Ascending aorta (tissue), 2 donors: ENCODE measurements around the gene FAM83C. TPM values are rescaled to one million over a fixed set of nuclear protein-coding genes. Genes with fewer than 3 reads are reported as not detected.

Source experiments
- DNase-seq, 2 donors: peaks; one replicate each; pipeline ENCODE4 v3.0.0-alpha.2; 2019; ENCODE audit warnings: low spot score in 2 of 2
- H3K27ac ChIP-seq, 2 donors: fragments of 200-600 bp; sonication (generic); one replicate each; pipeline ENCODE4 v1.5.1; 2016 to 2017; ENCODE audit warnings: mild to moderate bottlenecking in 1 of 2
- H3K27me3 ChIP-seq: fragments of 200-600 bp; sonication (generic); one replicate; pipeline ENCODE4 v1.5.1; 2017
- H3K36me3 ChIP-seq, 2 donors: fragments of 200-600 bp; sonication (generic); one replicate each; pipeline ENCODE4 v1.5.1; 2016
- H3K4me1 ChIP-seq, 2 donors: fragments of 200-600 bp; sonication (generic); one replicate each; pipeline ENCODE4 v1.5.1; 2016 to 2017; ENCODE audit warnings: mild to moderate bottlenecking in 1 of 2
- H3K4me3 ChIP-seq, 2 donors: fragments of 200-600 bp; sonication (generic); one replicate each; pipeline ENCODE4 v1.5.1; 2016 to 2017; ENCODE audit warnings: mild to moderate bottlenecking in 1 of 2
- H3K9me3 ChIP-seq, 2 donors: fragments of 200-600 bp; sonication (generic); one replicate each; pipeline ENCODE4 v1.5.1; 2016
- CTCF ChIP-seq, 3 experiments: fragments of 200-600 bp in 2 of 3; fragments of 450-650 bp in 1 of 3; sonication (generic) in 2 of 3; IDR thresholded peaks; one replicate each; pipeline ENCODE4 v1.5.1; 2016 to 2019; ENCODE audit warnings: antibody characterized with exemption in 3 of 3, mild to moderate bottlenecking in 1 of 3, moderate library complexity in 1 of 3
- intact Hi-C: fragments of 100-400 bp; cut with DNase I; formaldehyde crosslinking; loops from one replicate; pipeline ENCODE4 v1.15.1; 2023
- total RNA-seq: library from RNA; depleted of rRNA; stranded (reverse); fragments of >200 nt; gene quantifications from one replicate; pipeline ENCODE4 v1.1.0, GENCODE V29; 2016

The FAM83C gene
- total RNA-seq, 1 donor from 2014 or later = not detected

GRCh38 chr20:35295058-35295457 lies 2.8 kb upstream of the FAM83C start:
- no peak overlapping the region for H3K4me3 ChIP-seq
- no peak for TF ChIP-seq CTCF (IDR thresholded peaks at IDR 0.05)
- intact Hi-C loops = no loop called here
- no peaks in the 10 kb centered on the region for H3K9me3 ChIP-seq
- no peak for DNase-seq
- H3K36me3 ChIP-seq = no peaks in the 10 kb centered on the region
- H3K27ac ChIP-seq = no peak overlapping the region
- no peaks in the 10 kb centered on the region for H3K27me3 ChIP-seq
- no peaks in the 10 kb centered on the region for H3K4me1 ChIP-seq

DNA sequence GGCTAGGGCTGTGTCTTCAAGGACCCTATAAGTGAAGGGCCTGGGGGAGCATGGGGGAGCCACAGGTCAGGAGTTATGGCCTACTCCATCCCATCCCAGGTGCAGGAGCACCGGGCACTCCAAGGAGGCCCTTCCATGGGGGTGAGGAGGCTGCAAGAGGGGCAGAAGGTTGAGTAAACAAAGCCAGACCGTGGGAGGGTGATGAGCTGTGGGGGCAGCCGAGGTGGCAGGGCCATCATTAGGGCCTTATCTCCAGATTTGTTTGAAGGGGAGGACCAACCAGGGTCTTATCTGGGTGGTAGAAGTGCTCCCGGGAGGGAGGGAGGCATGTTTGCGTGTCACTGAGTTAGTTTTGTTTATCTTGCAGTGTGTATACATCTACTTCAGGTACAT lies 2.1 kb upstream of the FAM83C start:
- intact Hi-C loops = no loop called here
- H3K4me1 ChIP-seq = no peaks in the 10 kb centered on the region
- no peaks in the 10 kb centered on the region for H3K36me3 ChIP-seq
- H3K4me3 ChIP-seq = no peak overlapping the region
- DNase-seq = peak in 1 of 2 donors; percentile 45
- no peak overlapping the region for H3K27ac ChIP-seq
- TF ChIP-seq CTCF (IDR thresholded peaks at IDR 0.05) = no peak
- H3K27me3 ChIP-seq = no peaks in the 10 kb centered on the region
- no peaks in the 10 kb centered on the region for H3K9me3 ChIP-seq

- no peak for TF ChIP-seq CTCF (IDR thresholded peaks at IDR 0.05)
- Histone ChIP-seq H3K27ac (no peak overlapping the region), H3K27me3 (no peaks in the 10 kb centered on the region), H3K9me3 (no peaks in the 10 kb centered on the region), H3K36me3 (no peaks in the 10 kb centered on the region), H3K4me3 (no peak overlapping the region), H3K4me1 (no peaks in the 10 kb centered on the region)
- DNase-seq = peak in 1 of 2 donors; percentile 34
- intact Hi-C loops = no loop called here
These were observed 1.4 kb upstream of the FAM83C start for GRCh38 chr20:35293303-35294292.

- DNase-seq = no peak
- Histone ChIP-seq H3K27me3 (no peaks in the 10 kb centered on the region), H3K4me1 (no peaks in the 10 kb centered on the region), H3K36me3 (no peaks in the 10 kb centered on the region), H3K27ac (no peak overlapping the region), H3K4me3 (no peak overlapping the region), H3K9me3 (no peaks in the 10 kb centered on the region)
- intact Hi-C loops = no loop called here
- TF ChIP-seq CTCF (IDR thresholded peaks at IDR 0.05) = no peak
These were observed 470 bp upstream of the FAM83C start for GRCh38 chr20:35292504-35293285.

DNA sequence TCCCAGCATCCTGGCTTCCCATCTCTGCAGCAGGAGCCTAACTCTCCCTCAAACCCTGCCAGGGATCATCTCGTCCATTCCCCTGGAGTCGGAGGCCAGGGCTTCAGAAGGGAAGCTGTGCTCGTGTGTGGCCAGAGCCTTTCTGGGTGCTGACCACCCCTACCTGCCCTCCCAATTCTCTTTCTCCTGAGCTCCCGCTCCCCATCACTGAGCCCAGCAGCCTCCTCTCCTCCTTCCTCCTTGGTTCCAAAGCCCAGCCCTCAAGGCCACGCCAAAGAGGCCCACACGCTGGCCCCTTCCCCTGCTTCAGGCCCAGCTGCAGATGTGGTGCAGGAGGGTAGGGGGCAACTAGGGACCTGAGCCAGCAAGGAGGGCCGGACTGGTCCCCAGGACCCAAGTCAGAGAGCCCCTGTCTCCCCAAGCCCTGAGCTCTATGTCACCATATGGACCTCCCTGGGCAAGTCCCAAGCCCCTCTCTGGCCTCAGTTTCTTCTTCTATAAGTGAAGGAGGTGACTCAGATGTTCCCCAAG lies 1.3 kb downstream of the FAM83C start:
- no peaks in the 10 kb centered on the region for H3K4me1 ChIP-seq
- no peak for TF ChIP-seq CTCF (IDR thresholded peaks at IDR 0.05)
- no peak for DNase-seq
- intact Hi-C loops = no loop called here
- H3K36me3 ChIP-seq = no peaks in the 10 kb centered on the region
- H3K4me3 ChIP-seq = no peak overlapping the region
- no peaks in the 10 kb centered on the region for H3K27me3 ChIP-seq
- H3K27ac ChIP-seq = no peak overlapping the region
- H3K9me3 ChIP-seq = no peaks in the 10 kb centered on the region
